Measurements from ENCODE around the gene EML2.
"Not testable (repeated sequence)": the region's sequence is repeated elsewhere in the genome, so short reads cannot be mapped to it uniquely, and the experiment has no call there.

The EML2 gene

DNA sequence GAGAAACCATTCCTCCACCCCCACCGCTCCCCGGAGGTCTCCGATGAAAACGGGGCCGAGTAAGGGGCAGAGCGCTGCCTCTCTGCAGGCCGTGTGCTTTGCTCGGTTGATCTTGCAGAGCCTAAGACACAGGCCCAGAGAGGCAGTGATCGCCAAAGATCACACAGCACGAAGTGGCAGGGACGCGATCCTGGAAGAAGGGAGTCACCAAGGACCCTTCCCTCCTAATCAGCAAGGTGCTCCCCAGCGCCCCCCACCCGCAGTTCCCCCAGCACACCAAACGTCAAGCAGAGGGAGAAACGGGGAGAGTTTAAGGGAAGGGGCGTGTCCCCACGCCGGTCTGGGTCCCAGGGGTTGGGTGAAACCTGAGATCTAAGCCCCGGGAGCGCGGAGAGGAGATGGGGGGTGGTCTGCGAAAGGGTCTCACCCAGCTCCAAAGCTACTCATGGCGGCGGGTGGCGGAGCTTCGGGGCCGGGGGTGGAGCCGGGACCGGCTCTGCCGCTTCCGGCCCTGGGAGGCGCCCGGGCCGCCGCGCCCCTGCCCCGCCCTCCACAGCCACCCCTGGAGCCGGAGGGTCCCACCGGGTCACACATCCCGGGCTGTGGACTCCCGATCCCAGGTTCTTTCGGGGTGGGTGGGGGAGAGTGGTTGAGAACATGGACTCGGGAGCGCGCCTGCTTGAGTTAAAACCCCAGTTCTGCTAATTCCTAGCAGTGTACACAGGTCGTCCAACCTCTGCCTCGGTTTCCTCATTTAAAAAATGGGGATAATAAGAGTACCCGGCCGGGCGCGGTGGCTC, at the start of gene EML2:
Gene EML2, minus strand, starts transcription at position 468 of the 800 bp plus-strand sequence. Its CDS starts 21 bp downstream, at position 447.
- DNase-seq, result no peak

DNA sequence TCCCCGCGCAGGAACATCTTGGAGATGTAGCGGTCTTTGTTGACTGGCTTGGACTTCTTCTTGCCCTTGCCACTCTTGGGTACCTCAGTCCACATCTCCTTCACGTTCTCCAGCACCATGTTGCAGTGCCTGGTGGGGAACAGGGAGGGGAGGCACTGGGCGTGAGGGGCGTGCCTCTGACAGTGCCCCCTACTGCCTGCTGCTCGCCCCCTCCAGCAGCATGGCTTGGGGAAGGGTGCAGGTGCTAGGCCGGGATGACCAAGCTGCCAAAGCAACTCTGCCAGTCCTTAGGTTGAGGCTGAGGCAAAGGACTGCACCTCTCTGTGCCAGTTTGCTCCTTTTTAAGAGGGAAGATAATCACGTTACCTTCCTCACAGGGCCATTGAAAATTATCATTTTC, 48.4 kb upstream of the EML2 start:
- no peak for DNase-seq

DNA sequence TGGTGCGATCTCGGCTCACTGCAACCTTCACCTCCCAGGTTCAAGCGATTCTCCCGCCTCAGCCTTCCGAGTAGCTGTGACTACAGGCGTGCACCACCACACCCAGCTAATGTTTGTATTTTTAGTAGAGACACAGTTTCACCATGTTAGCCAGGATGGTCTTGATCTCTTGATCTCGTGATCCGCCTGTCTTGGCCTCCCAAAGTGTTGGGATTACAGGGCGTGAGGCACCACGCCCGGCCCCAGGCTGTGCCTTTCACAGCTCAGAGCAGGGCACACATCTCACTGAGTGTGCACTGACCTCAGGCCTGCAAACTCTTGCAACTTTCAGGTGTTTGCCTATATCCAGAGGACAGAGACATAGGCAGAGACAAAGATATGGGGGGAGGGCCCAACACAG, 45.8 kb upstream of the EML2 start:
- not testable (repeated sequence) for DNase-seq

GRCh38 chr19:45682908-45683307, 43.7 kb upstream of the EML2 start:
- no peak for DNase-seq

GRCh38 chr19:45682117-45682516, 42.9 kb upstream of the EML2 start:
- DNase-seq, result no peak

DNA sequence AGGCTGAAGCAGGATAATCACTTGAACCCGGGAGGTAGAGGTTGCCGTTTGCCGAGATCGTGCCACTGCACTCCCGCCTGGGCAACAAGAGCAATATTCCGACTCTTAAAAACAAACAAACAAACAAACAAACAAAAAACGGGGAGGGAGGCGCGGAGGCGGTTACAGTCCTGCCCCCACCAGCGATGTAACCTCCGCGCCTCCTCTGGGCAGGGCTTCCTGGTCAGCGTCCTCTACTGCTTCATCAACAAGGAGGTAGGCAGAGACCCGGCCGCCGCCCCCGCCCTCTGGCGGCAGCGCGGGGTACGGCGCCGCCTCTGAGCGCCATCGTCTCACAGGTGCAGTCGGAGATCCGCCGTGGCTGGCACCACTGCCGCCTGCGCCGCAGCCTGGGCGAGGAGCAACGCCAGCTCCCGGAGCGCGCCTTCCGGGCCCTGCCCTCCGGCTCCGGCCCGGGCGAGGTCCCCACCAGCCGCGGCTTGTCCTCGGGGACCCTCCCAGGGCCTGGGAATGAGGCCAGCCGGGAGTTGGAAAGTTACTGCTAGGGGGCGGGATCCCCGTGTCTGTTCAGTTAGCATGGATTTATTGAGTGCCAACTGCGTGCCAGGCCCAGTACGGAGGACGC, 42.3 kb upstream of the EML2 start:
- DNase-seq, result peak; percentile 81

DNA sequence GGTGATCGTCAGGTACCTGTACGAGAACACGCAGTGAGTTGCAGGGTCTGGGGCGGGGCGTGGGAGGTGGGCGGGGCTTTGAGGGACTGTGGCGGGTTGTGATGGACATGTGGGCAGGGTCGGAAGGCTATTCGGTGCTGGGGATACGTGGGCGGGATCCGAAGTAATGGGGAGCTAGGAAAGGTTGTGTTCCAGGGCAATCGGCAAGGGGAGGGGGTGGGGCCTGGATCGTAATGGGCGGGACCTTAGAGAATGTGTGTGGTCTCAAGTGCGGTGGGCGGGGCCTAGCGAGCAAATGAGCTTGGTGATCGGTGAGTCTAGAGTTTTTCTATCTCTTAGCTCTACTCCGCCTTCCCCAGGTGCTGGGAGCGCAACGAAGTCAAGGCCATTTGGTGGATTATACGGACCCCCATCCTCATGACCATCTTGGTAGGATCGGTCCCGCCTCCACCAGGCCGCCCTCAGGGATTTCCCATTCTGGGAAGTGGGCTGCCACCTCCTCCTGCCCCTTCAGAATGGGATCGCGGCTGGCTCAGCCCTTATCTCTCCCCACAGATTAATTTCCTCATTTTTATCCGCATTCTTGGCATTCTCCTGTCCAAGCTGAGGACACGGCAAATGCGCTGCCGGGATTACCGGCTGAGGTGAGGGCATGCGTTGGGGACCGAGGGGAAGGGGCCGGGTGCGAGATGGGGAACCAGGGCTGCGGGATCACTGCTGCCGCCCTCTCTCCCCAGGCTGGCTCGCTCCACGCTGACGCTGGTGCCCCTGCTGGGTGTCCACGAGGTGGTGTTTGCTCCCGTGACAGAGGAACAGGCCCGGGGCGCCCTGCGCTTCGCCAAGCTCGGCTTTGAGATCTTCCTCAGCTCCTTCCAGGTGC, 38.4 kb upstream of the EML2 start:
- peak; percentile 85 for DNase-seq

DNA sequence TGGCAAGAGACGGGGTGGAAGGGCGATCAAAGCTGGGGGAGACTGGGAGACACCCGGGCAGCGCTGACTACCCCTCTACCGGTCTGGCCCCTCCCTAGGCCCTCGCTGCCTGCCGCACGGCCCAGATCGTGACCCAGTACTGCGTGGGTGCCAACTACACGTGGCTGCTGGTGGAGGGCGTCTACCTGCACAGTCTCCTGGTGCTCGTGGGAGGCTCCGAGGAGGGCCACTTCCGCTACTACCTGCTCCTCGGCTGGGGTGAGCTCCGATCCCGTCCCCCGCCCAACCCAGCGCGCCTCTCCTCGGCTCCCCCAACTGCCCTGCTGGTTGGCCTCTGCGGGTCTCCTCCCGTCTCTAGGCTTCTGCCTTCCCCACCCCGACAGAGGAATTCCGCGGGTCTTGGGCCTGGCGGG, 37.7 kb upstream of the EML2 start:
- no peak for DNase-seq

DNA sequence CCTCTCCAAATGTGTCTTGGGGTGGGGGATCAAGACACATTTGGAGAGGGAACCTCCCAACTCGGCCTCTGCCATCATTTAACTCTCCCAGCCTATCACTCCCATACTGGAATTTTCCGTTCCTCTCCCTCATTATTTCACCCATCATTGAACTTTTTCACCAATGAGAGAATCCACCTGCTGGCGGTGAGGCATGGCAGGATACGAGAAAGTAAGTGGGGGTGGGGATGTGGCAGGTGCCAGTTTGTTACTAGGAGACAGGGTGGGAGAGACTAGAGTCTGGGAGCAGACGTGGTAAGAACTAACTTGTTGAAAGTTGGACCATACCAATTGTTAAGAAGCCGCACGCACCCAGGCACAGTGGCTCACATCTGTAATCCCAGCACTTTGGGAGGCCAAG, 35.7 kb upstream of the EML2 start:
- DNase-seq, result peak; percentile 27

- DNase-seq, result no peak
These were observed 31.7 kb upstream of the EML2 start for GRCh38 chr19:45670670-45671453.

DNA sequence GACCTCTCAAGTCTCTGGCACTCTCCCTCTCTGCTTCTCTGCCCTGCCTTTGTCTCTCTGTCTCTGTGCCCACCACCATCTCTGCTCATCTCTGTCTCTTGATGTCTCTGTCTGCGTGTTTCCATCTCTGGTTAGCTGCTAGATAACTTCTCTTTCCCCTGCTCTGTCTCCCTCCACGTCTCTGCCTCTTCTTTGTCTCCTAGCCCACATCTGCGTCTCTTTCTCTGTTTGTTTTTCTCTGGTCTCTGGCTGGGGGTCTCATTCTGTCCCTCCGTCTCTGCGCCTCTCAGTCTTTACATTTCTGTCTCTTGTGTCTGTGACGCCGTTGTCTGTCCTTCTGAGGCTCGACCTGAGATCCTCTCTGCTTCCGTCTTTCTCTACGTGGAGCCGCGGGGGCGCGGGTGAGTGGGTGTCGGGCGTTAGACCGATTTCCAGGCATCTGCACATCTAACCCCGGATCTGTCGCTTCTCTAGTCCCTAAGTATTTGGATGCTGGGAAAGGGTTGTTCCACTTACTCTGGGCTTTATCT, 29.2 kb upstream of the EML2 start:
- no peak for DNase-seq

DNA sequence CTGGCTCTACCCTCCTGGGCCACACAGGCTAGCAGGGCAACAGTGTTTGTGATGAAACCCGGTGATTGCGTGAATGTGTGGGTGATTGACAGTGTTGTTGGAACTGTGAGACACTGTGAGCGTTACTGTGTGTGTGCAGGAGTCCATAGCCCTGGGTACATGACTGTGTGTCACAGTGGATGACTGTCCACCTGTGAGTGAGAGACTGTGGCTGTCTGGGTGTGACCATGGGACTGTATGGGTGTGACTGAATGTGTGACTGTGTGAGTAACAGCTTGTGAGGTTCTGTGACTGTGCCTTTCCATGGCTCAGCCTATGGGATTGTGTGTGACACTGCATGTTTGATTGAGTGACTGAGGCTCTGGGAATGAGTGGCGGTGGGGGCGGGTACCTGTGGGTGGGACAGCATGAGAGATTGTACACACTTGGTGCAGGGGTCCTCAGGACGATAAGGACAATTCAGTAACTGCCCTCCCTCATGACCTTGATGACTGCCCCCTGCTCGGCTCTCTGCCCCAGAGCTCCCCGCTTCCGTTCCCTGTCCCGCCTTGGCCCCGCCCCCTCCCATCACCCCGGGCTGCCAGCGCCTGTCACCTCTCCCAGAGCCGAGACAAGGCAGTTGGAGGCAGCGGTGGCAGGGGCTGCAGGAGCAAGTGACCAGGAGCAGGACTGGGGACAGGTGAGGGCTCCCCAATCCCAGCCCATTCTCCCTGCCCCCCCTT, 28.6 kb upstream of the EML2 start, which contains the start of gene GIPR:
Gene GIPR, plus strand, starts transcription at position 602 of the 722 bp plus-strand sequence. CDS start 1,300 bp downstream, outside the sequence.
- no peak for DNase-seq

DNA sequence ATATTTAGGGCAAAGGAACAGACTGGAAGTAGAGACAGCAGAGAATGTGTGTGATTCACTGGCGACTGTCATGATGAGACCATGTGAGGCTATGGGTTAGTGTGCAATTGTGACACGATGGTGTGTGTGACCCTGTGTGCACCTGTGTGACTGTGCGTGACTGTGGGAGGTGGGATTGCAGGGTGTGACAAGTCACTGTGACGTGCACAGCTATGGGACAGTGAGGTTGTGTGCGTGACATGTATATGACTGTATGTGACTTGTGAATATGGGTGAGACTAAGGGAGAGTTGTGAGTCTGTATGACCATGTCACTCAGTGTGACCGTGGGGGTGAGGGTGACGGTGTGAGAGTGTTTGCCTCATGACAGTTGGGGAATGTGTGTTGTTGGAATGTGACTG, 25.4 kb upstream of the EML2 start:
- DNase-seq, result no peak

- no peak for DNase-seq
These were observed 24.6 kb upstream of the EML2 start for GRCh38 chr19:45663800-45664199.

DNA sequence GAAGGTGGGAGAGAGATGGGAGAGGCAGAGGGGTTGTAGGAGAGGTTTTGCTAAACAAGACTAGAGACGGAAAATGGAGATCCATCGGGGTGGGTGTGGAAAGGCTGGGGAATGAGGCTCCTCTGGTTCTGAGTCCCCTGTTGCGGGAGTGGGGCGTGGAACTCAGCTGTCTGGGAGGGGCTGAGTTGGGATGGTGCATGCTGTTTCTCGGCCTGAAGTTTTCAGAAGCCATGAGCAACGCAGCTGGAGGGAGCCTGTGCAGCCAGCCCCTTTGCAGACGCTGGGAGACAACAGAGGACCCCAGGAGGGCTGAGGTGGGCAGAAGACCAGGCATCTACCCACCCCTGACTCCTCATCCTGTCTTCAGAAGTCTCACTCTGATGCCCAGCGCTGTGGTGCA, 21.4 kb upstream of the EML2 start:
- DNase-seq, result no peak

GRCh38 chr19:45659096-45659729, 20.0 kb upstream of the EML2 start:
- DNase-seq, result no peak

DNA sequence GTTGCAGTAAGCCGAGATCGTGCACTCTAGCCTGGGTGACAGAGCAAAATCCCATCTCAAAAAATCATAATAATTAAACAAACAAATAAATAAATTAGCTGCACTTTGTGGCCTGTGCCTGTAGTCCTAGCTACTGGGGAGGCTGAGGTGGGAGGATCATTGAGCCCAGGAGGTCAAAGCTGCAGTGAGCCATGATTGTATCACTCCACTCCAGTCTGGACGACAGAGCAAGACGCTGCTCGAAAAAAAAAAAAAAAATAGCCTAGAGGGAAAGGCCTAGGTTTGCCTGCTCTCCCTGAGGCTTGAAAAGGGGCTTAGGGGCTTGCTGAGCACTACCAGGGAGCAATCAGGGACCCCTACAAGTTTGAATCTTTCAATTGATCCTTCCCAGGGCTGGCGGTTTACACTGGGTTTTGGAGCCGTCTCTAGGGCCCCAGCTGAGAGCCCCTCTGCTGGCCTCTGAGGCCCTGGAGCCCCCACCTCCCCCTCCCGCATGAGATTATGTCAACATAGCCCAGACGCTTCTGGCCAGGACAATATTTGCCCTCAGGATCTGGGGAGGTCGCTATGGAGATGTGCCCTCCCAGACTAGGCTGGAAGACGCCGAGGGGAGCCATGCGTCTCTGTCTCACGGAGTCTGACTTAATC, 18.4 kb upstream of the EML2 start:
- DNase-seq, result no peak

GRCh38 chr19:45655073-45655472, 15.9 kb upstream of the EML2 start:
- DNase-seq, result no peak

DNA sequence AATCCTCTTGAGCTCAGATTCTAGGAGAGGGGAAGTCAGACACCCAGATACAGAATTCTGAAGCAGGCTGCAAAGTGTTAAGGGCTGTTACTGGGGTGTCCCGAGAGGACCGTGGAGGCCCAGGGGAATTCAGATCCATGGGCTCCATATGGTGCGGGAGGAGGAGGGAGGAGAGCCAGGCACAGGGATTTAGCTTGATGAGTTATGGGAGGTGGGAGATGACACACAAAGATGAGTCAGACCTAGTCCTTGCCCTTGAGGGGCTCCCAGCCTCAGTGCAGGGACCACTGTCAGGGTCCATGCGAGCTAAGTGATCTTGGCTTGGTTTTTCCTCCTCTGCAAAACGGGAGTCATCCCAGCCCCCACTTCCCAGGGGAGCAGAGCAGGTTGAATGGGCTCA, 14.4 kb upstream of the EML2 start:
- no peak for DNase-seq

DNA sequence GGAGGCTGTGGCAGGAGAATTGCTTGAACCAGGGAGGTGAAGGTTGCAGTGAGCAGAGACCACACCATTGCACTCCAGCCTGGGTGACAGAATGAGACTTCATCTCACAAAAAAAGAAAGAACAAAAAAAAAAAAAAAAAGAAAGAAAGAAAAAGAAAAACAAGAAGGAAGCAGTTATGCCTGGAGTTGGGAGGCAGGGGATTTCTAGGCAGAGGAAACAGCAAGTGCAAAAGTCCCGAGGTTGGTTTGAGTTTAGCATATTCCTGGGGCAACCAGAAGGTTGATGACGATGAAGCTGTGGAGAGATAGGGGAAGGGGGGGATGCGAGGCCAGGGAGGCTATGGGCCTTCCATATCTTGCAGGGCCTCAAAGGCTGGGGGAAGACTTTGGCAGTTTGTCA, 11.5 kb upstream of the EML2 start:
- DNase-seq, result no peak

GRCh38 chr19:45646345-45646698, 7.1 kb upstream of the EML2 start:
- no peak for DNase-seq
